ENCODE data around the gene USP12.

The USP12 gene

GRCh38 chr13:27027086-27027667 lies 144.4 kb downstream of the USP12 start:
- DNase-seq, result no peak

- DNase-seq, result no peak
Measured at GRCh38 chr13:27026396-27026795, 145.2 kb downstream of the USP12 start.

- no peak for DNase-seq
Measured at GRCh38 chr13:27024776-27025492, 146.7 kb downstream of the USP12 start.

- DNase-seq, result no peak
Measured at GRCh38 chr13:27024074-27024461, 147.5 kb downstream of the USP12 start.

GRCh38 chr13:27023385-27024073 lies 148.1 kb downstream of the USP12 start:
- no peak for DNase-seq

GRCh38 chr13:27022571-27023311 lies 148.9 kb downstream of the USP12 start:
- DNase-seq, result no peak

GRCh38 chr13:27020415-27020814 lies 151.2 kb downstream of the USP12 start:
- no peak for DNase-seq

GRCh38 chr13:27018882-27019281 lies 152.7 kb downstream of the USP12 start:
- no peak for DNase-seq

- no peak for DNase-seq
Measured at GRCh38 chr13:27018344-27018861, 153.2 kb downstream of the USP12 start.

GRCh38 chr13:27016875-27017274 lies 154.7 kb downstream of the USP12 start:
- no peak for DNase-seq
